Stimulated activated CD8-positive, alpha-beta memory T cell treated with anti-CD3 and anti-CD28 coated beads, Interleukin-7, amount 100 ng/mL, for 1 hour (primary cell): ENCODE results near the gene RRP9.
A peak's percentile ranks its signal among the peaks of the same experiment; 100 is the strongest.

ENCODE experiments used
- DNase-seq, 2 donors: peaks; one replicate each; pipeline ENCODE4 v3.0.0-alpha.2; 2020; ENCODE audit warnings: low read depth in 2 of 2

Gene RRP9

GRCh38 chr3:51955893-51956770 lies 14.4 kb upstream of the RRP9 start:
- DNase-seq, result no peak

- no peak for DNase-seq
Observed at GRCh38 chr3:51955175-51955892, 13.6 kb upstream of the RRP9 start, which contains the start of gene GPR62. TSS of gene GPR62 (plus strand) at chr3:51955381. CDS start at chr3:51955653, 272 bp downstream.

GRCh38 chr3:51954713-51955112 lies 13.0 kb upstream of the RRP9 start:
- DNase-seq, result no peak

GRCh38 chr3:51954105-51954504 lies 12.4 kb upstream of the RRP9 start:
- no peak for DNase-seq

DNA sequence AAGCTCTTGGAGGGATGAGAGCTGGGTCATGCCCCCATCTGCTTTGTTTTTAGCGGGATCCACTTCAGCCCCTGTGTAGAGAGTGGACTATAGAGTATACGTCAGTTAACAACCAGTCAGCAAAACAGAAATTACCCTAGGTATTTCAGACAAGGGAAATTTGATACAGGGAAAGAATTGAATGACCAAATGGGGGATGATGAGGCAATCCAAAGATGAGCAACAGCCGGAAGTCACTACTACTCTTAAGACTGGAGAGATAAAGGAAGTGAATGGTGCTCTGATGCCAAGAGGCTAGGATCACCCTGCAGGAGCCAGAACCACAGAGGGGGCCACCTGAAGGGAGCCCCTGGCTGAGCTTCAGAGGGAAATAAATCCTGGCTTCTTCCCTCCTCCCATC lies 11.7 kb upstream of the RRP9 start:
- no peak for DNase-seq

GRCh38 chr3:51950899-51951298 lies 9.2 kb upstream of the RRP9 start:
- DNase-seq, result no peak

- DNase-seq, result no peak
Observed at GRCh38 chr3:51949121-51949520, 7.4 kb upstream of the RRP9 start.

- no peak for DNase-seq
Observed at GRCh38 chr3:51948016-51948580, 6.4 kb upstream of the RRP9 start.

DNA sequence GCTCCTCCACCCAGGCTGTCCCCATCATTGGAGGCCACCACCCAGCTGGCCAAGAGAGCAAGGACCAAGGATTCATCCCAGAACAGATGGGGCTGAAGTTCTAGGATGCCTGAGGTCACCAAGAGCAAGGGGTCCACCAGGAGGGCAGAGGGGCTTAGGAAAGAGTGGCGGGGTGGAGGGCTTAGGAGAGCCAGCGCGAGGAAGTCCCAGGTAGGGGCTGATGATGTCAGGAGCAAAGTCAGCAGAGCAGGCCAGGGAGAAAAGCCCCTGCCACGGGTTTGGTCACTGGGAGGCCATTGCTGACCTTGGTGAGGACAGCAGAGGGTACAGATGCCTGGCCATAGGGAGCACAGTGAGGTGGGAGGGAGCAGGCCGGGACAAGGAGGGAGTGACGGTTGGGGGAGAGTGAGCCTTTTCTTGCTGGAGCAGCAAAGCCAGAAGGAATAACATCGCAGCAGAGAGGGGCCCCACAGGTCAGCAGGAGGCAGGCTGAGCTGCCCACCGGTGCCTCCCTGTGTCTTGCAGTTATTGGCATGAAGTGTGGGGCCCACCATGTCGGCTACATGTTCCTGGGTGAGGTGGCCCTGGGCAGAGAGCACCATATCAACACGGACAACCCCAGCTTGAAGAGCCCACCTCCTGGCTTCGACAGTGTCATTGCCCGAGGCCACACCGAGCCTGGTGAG lies 5.7 kb upstream of the RRP9 start:
- no peak for DNase-seq

- no peak for DNase-seq
Observed at GRCh38 chr3:51946796-51947195, 5.1 kb upstream of the RRP9 start.

- DNase-seq, result no peak
Observed at GRCh38 chr3:51945926-51946705, 4.4 kb upstream of the RRP9 start.

GRCh38 chr3:51945031-51945840 lies 3.5 kb upstream of the RRP9 start:
- no peak for DNase-seq

DNA sequence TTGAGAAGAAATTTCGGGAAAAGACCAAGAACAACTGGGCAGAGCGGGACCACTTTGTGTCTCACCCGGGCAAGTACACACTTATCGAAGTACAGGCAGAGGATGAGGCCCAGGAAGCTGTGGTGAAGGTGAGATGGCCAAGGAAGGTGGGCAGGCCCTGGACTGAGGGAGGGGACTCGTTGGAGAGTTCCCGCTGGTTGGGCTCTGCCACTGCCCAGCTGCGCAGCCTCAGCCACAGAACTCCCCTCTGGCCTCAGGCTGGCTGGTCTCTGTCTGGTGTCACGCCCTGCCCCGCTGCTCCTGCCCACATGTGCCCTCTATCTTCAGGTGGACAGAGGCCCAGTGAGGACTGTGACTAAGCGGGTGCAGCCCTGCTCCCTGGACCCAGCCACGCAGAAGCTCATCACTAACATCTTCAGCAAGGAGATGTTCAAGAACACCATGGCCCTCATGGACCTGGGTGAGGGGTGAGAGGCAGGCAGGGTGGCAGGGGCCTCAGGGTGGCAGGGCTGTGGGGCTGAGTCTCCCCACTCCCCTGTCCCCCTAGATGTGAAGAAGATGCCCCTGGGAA lies 2.8 kb upstream of the RRP9 start:
- no peak for DNase-seq

DNA sequence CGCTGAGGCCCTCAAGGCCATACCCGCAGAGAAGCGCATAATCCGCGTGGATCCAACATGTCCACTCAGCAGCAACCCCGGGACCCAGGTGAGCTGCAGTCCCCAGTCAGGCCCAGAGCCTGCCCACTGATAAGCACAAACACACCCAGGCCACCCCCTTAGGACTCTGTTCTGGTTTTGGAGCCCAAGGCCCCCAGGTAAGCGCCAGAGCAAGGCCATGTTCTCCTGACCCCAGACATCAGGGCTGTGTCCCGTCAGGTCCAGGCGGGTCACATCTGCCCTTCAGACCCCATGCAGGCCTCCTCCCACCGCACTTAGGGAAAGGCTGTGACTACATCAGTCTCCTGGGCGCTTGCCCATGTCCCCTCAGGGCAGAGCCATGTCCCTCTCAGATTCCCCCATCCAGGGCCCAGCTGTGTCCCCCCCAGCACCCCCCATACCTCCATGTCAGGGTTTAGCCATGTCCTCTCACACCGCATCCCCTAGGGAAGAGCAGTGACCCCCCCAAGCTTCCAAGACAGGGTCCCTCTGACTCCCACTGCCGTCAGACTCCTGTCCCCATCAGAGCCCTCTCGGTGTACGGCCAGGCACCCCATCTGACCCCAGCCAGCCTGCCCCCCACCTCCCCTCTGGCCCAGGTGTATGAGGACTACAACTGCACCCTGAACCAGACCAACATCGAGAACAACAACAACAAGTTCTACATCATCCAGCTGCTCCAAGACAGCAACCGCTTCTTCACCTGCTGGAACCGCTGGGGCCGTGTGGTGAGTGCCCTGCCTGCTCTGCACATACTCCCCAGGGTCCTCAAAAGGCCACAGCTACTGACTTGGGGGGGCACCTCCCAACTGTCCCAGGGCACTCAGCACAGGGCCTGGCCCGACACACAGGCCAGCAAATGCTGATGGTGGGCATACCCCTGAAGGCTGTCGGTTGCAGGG lies 2.0 kb upstream of the RRP9 start:
- no peak for DNase-seq

- peak in 1 of 2 donors; percentile 9 for DNase-seq
Observed at GRCh38 chr3:51942603-51943450, 1.1 kb upstream of the RRP9 start.

DNA sequence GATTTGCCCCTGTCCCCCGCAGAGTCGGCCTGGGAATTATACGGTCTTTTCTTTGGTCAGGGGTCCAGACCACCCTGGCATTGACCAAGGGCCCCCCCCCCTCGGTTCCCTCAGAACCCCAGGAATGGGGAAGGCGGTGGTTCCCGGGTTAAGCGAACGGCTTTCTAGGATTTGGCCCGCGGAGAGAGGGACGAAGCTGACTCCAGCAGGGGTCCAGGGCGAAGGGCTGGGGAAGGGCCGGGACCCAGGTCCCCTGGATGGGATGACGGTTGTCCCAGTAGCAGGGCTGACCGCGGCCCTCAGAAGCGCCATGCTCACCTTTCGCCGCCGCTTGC lies 274 bp downstream of the RRP9 start:
- DNase-seq, result no peak

DNA sequence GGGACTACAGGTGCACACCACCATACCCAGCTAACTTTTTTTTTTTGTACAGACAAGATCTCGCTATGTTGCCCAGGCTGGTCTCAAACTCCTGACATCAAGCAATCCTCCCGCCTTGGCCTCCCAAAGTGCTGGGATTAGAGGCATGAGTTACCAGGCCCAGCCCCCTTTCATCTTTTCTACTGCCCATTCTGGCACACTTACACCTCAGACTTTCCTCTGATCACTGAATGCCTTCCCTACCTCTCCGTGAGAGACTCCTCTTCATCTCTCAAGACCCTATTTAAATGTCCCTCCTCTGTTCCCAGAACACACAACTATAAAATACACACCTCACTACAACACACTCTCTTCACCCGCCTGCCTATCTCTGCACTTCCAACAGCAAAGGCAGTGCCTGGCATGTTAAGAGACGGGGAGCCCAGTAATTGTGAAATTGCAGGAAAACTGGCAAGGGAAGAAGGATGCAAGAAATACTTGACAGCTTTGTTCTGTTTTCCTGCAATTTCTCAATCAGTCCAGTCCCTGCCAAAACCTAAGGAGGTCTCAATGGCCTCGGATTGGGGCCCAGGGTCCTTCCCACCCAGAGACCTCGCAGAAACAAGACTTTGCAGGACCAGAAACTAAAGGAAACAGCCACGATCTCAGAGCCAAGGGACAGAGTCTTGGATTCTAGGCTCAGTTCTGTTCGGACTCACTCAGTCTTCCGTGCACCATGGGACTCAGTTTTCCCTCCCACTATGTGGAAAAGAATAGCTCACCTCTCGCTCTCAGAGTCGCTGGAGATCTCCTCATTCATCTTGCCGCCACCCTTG lies 849 bp downstream of the RRP9 start:
- DNase-seq, result no peak
